ENCODE results near the gene PKP1. TPM values are rescaled to one million over a fixed set of nuclear protein-coding genes. Genes with fewer than 3 reads are reported as not detected.
"Not testable (repeated sequence)": the region's sequence is repeated elsewhere in the genome, so short reads cannot be mapped to it uniquely, and the experiment has no call there.

Gene PKP1
- total and polyA plus RNA-seq, 10 of the 15 experiments (the other 5 are each of a cell fraction or from before 2014, with no cell fraction given), result 0.03 TPM; not detected in 9

- H3K27me3 ChIP-seq (replicated peaks in 1 of 2; ENCODE audit: control insufficient read depth in 2 of 2, insufficient read depth in 2 of 2, low read length in 1 of 2); CTCF ChIA-PET; H3K9me3 ChIP-seq (replicated peaks; ENCODE audit: control insufficient read depth, insufficient read depth, low read length); in situ Hi-C loops (cut with MboI); H2AFZ ChIP-seq (ENCODE audit: control insufficient read depth, low read depth, low read length); H3K4me3 ChIP-seq; BruUV-seq (replicated peaks); SMC1A ChIA-PET (ENCODE audit: uncharacterized antibody, unreplicated experiment); H3K4me2 ChIP-seq (ENCODE audit: control insufficient read depth, insufficient read depth); RAD21 ChIA-PET (ENCODE audit: unreplicated experiment); ATAC-seq; H3K36me3 ChIP-seq (ENCODE audit: control insufficient read depth in 2 of 2, insufficient read depth in 2 of 2, low read length in 1 of 2); H3K79me2 ChIP-seq (ENCODE audit: control insufficient read depth, insufficient read depth, low read length); H3K4me1 ChIP-seq (ENCODE audit: control insufficient read depth, insufficient read depth, low read length); H3K9ac ChIP-seq (ENCODE audit: control insufficient read depth, insufficient read depth, low read length); H4K20me1 ChIP-seq (ENCODE audit: control insufficient read depth, insufficient read depth); intact Hi-C loops (cut with micrococcal nuclease; ENCODE audit: unreplicated experiment); POLR2A ChIA-PET; DNase-seq (ENCODE audit: low read depth, low spot score); FAIRE-seq; H3K27ac ChIP-seq (ENCODE audit: control insufficient read depth, insufficient read depth): not testable (repeated sequence)
- WGBS (ENCODE audit: insufficient coverage, insufficient replicate concordance, low lambda C conversion rate, missing lambda C conversion rate), result 12% methylated on average over 11 of the region's 11 CpGs
Measured at GRCh38 chr1:201239646-201240045, 43.7 kb upstream of the PKP1 start.

- intact Hi-C loops (cut with micrococcal nuclease; ENCODE audit: unreplicated experiment) (no loop called here), in situ Hi-C loops (cut with MboI) (no loop called here)
- H4K20me1 ChIP-seq (ENCODE audit: control insufficient read depth, insufficient read depth), result no peaks in the 10 kb centered on the region
- H3K27ac ChIP-seq (ENCODE audit: control insufficient read depth, insufficient read depth), result no peak overlapping the region
- no peaks in the 10 kb centered on the region for H3K9me3 ChIP-seq (replicated peaks; ENCODE audit: control insufficient read depth, insufficient read depth, low read length)
- H3K4me2 ChIP-seq (ENCODE audit: control insufficient read depth, insufficient read depth), result no peak overlapping the region
- ChIA-PET SMC1A (ENCODE audit: uncharacterized antibody, unreplicated experiment) (no interaction called here), CTCF (interaction anchor here (0.7 kb wide), 1 partner anchor 17 kb away, joined by 3 read pairs; no protein-coding TSS in a partner anchor), RAD21 (ENCODE audit: unreplicated experiment) (no interaction called here), POLR2A (no interaction called here)
- 39% methylated on average over 3 of the region's 3 CpGs for WGBS (ENCODE audit: insufficient coverage, insufficient replicate concordance, low lambda C conversion rate, missing lambda C conversion rate)
- no peak for ATAC-seq
- no peak for FAIRE-seq
- H2AFZ ChIP-seq (ENCODE audit: control insufficient read depth, low read depth, low read length), result no peak overlapping the region
- no peak overlapping the region for H3K4me3 ChIP-seq
- DNase-seq (ENCODE audit: low read depth, low spot score), result no peak
- H3K36me3 ChIP-seq (ENCODE audit: control insufficient read depth in 2 of 2, insufficient read depth in 2 of 2, low read length in 1 of 2), result no peaks in the 10 kb centered on the region
- TF ChIP-seq ZNF687 (IDR thresholded peaks at IDR 0.05) (no peak), YBX1 (IDR thresholded peaks at IDR 0.05) (no peak), NFYB (IDR thresholded peaks at IDR 0.05; ENCODE audit: insufficient read depth, low read depth, low read length) (no peak), SUZ12 (IDR thresholded peaks at IDR 0.05; ENCODE audit: unreplicated experiment) (no peak), NRF1 (conservative IDR thresholded peaks at IDR 0.05; ENCODE audit: low read depth, low read length) (no peak)
- H3K9ac ChIP-seq (ENCODE audit: control insufficient read depth, insufficient read depth, low read length), result no peak overlapping the region
- H3K79me2 ChIP-seq (ENCODE audit: control insufficient read depth, insufficient read depth, low read length), result no peaks in the 10 kb centered on the region
- H3K27me3 ChIP-seq (replicated peaks in 1 of 2; ENCODE audit: control insufficient read depth in 2 of 2, insufficient read depth in 2 of 2, low read length in 1 of 2), result peaks cover 0 to 5% of the 10 kb centered on the region in 2 experiments; a peak in 1 of 4 replicates
- H3K4me1 ChIP-seq (ENCODE audit: control insufficient read depth, insufficient read depth, low read length), result no peaks in the 10 kb centered on the region
- BruUV-seq (replicated peaks), result no TSS peak
Measured at GRCh38 chr1:201240171-201240570, 43.1 kb upstream of the PKP1 start.
